Loucy (cell line): ENCODE measurements around the gene IGDCC3.

ENCODE experiments used
- H2AFZ ChIP-seq: fragments of 200-600 bp; sonication (generic); 2 replicates; pipeline ENCODE4 v1.6.0; 2016; ENCODE audit warnings: antibody characterized with exemption, mild to moderate bottlenecking, low read length, moderate library complexity
- H3F3A ChIP-seq: fragments of 200-600 bp; 2 replicates; pipeline ENCODE4 v1.6.0; 2016; ENCODE audit warnings: antibody characterized with exemption, low read depth, mild to moderate bottlenecking
- H3K27me3 ChIP-seq: fragments of 200-600 bp; sonication (generic); 2 replicates; pipeline ENCODE4 v1.6.1; 2014; ENCODE audit warnings: low read length, mild to moderate bottlenecking; ENCODE audit not compliant: insufficient read depth, poor library complexity, severe bottlenecking
- H3K36me3 ChIP-seq: fragments of 200-600 bp; sonication (generic); 2 replicates; pipeline ENCODE4 v1.6.1; 2016; ENCODE audit warnings: low read length; ENCODE audit not compliant: insufficient read depth
- H3K4me1 ChIP-seq: fragments of 200-600 bp; sonication (generic); 2 replicates; pipeline ENCODE4 v1.5.1; 2014; ENCODE audit warnings: low read length, mild to moderate bottlenecking; ENCODE audit not compliant: insufficient read depth, poor library complexity, severe bottlenecking
- H3K4me2 ChIP-seq: fragments of 200-600 bp; sonication (generic); 2 replicates; pipeline ENCODE4 v1.6.0; 2014; ENCODE audit warnings: antibody characterized with exemption, low read length, low read depth, mild to moderate bottlenecking; ENCODE audit not compliant: poor library complexity, severe bottlenecking
- H3K4me3 ChIP-seq: fragments of 200-600 bp; sonication (generic); 2 replicates; pipeline ENCODE4 v1.5.1; 2014; ENCODE audit warnings: low read length, mild to moderate bottlenecking, mixed read lengths; ENCODE audit not compliant: poor library complexity, severe bottlenecking
- H3K79me2 ChIP-seq: fragments of 200-600 bp; sonication (generic); 2 replicates; pipeline ENCODE4 v1.6.1; 2014; ENCODE audit warnings: low read length; ENCODE audit not compliant: insufficient read depth
- H3K9ac ChIP-seq: fragments of 200-600 bp; sonication (generic); 2 replicates; pipeline ENCODE4 v1.6.0; 2014; ENCODE audit warnings: mild to moderate bottlenecking, low read depth, low read length, moderate library complexity; ENCODE audit not compliant: poor library complexity, severe bottlenecking
- H3K9me2 ChIP-seq: fragments of 200-600 bp; sonication (generic); replicated peaks from 2 replicates; pipeline ENCODE4 v1.6.1; 2016; ENCODE audit warnings: low read depth, low read length, mixed read lengths
- H3K9me3 ChIP-seq: fragments of 200-600 bp; sonication (generic); 2 replicates; pipeline ENCODE4 v1.6.1; 2014; ENCODE audit warnings: mild to moderate bottlenecking, antibody characterized with exemption, low read length, low read depth; ENCODE audit not compliant: insufficient read depth
- H4K20me1 ChIP-seq: fragments of 200-600 bp; sonication (generic); 2 replicates; pipeline ENCODE4 v1.6.0; 2014; ENCODE audit warnings: antibody characterized with exemption, low read length, mild to moderate bottlenecking; ENCODE audit not compliant: insufficient read depth, poor library complexity, severe bottlenecking
- EZH2phosphoT487 ChIP-seq: fragments of 200-600 bp; IDR thresholded peaks from 2 replicates; pipeline ENCODE4 v1.6.1; 2018; ENCODE audit warnings: antibody characterized with exemption, mild to moderate bottlenecking, moderate library complexity, borderline replicate concordance
- TF ChIP-seq, protein P1 (sequence below): fragments of 200-600 bp; sonication (generic); conservative IDR thresholded peaks from 2 replicates; pipeline ENCODE4 v1.5.1; 2014; ENCODE audit warnings: mild to moderate bottlenecking, antibody characterized with exemption, low read length

IGDCC3 gene

DNA sequence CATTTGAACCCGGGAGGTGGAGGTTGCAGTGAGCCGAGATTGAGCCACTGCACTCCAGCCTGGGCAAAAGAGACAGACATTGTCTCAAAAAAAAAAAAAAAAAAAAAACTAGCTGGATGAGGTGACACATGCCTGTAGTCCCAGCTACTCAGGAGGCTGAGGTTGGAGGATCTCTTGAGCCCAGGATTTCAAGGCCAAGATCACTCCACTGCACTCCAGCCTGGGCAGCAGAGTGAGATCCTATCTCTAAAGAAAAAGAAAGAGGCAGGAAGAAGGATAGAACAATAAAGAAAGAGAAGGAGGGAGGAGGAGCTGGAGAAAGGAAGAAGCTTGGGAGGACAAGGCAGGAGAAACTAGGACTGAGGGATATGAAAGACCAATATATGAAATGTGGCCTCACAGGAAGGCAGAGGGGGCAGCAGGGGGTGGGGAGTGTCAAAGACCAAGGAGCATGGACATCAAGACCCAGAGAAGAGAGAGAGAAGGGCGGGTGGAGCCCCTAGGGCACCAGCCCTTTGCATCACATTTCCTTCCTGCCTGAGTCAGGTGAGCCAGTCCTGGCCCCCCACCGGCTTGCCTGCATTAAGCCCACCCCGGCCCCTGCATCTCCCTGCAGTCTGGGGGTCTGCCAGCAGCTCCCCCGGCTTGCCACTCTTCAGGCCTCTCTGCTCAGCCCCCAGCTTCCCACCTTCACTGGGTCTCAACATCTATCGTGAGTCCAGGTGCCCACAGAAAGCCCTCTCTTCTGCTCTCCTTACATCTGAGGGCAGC is 11.5 kb downstream of the IGDCC3 start:
- H3K4me2 ChIP-seq = peak overlapping the region; percentile 23
- no peak overlapping the region for H3K9ac ChIP-seq

DNA sequence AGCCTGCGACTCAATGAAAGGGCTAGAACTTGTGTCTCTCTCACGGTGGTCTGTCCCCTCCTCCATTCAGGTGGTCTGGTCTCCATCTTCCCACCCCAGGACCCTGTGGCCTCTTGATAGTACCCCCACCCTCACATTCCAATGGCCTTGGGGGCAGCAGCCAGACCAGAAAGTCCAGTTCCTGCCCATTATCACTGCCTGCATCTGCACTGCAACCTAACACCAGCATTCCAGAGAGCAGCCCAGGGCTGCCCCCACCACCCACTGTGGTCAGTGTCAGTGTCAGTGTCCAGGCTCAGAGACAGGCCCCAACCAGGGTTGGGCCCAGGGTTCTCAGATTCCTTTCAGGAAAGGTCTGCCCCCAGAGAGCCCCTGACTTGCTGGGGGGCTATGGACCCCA is 12.6 kb downstream of the IGDCC3 start:
- Histone ChIP-seq H3K27me3 (no peaks in the 10 kb centered on the region), H4K20me1 (no peaks in the 10 kb centered on the region), H3K9ac (no peak overlapping the region), H3K4me3 (no peak overlapping the region), H3K9me3 (no peaks in the 10 kb centered on the region), H3K36me3 (no peaks in the 10 kb centered on the region), H2AFZ (no peak overlapping the region), H3K4me2 (no peak overlapping the region), H3K79me2 (no peaks in the 10 kb centered on the region), H3K4me1 (peaks cover 7% of the 10 kb centered on the region), H3K9me2 (no peaks in the 10 kb centered on the region), H3F3A (no peaks in the 10 kb centered on the region)
- TF ChIP-seq EZH2phosphoT487 = no peak
- TF ChIP-seq, protein P1, sequence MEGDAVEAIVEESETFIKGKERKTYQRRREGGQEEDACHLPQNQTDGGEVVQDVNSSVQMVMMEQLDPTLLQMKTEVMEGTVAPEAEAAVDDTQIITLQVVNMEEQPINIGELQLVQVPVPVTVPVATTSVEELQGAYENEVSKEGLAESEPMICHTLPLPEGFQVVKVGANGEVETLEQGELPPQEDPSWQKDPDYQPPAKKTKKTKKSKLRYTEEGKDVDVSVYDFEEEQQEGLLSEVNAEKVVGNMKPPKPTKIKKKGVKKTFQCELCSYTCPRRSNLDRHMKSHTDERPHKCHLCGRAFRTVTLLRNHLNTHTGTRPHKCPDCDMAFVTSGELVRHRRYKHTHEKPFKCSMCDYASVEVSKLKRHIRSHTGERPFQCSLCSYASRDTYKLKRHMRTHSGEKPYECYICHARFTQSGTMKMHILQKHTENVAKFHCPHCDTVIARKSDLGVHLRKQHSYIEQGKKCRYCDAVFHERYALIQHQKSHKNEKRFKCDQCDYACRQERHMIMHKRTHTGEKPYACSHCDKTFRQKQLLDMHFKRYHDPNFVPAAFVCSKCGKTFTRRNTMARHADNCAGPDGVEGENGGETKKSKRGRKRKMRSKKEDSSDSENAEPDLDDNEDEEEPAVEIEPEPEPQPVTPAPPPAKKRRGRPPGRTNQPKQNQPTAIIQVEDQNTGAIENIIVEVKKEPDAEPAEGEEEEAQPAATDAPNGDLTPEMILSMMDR = no peak

More for the DNA sequence above, 11.5 kb downstream of the IGDCC3 start:
- H2AFZ ChIP-seq = peak overlapping the region; percentile 64
- no peaks in the 10 kb centered on the region for H3K36me3 ChIP-seq
- no peak overlapping the region for H3K4me3 ChIP-seq
- H3K9me3 ChIP-seq = no peaks in the 10 kb centered on the region
- no peaks in the 10 kb centered on the region for H3K27me3 ChIP-seq
- no peaks in the 10 kb centered on the region for H4K20me1 ChIP-seq
- TF ChIP-seq EZH2phosphoT487 = no peak
- TF ChIP-seq, protein P1 = no peak
- no peaks in the 10 kb centered on the region for H3K79me2 ChIP-seq
- no peaks in the 10 kb centered on the region for H3F3A ChIP-seq
- no peaks in the 10 kb centered on the region for H3K9me2 ChIP-seq
- H3K4me1 ChIP-seq = peaks cover 7% of the 10 kb centered on the region

DNA sequence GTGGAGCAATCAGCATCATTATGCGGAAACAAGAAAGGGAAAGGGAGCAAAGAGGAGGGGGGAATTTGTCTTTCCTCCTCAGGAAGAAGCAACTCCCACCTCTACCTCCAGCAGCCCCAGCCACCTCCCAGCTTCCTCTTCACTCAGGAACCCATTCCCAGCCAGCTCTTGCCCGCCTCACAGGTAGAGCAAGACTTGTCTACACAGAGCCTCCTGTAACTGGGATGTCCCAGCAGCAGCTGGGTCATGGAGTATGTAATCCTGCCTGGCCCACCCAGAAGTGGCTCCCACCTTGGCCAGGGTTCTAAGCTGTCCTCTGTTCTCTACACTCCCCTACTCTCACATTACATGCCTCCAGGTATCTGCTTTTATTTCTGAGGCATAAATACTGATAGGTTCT is 14.0 kb downstream of the IGDCC3 start:
- Histone ChIP-seq H3K4me3 (no peak overlapping the region), H2AFZ (no peak overlapping the region), H3K9me2 (no peaks in the 10 kb centered on the region), H3K27me3 (no peaks in the 10 kb centered on the region), H3F3A (no peaks in the 10 kb centered on the region), H4K20me1 (no peaks in the 10 kb centered on the region), H3K4me2 (no peak overlapping the region), H3K4me1 (peaks cover 7% of the 10 kb centered on the region), H3K9ac (no peak overlapping the region), H3K79me2 (no peaks in the 10 kb centered on the region), H3K36me3 (no peaks in the 10 kb centered on the region), H3K9me3 (no peaks in the 10 kb centered on the region)
- no peak for TF ChIP-seq EZH2phosphoT487
- TF ChIP-seq, protein P1 = no peak
